HCT116 (cell line): ENCODE data around the gene KCNC4.

Experiments used
- EZH2 ChIP-seq: fragments of 200-600 bp; sonication (generic); IDR thresholded peaks from 2 replicates; pipeline ENCODE4 v1.6.1; 2017; ENCODE audit warnings: antibody characterized with exemption, mixed run types
- POLR2A ChIP-seq: IDR thresholded peaks from 2 replicates; pipeline ENCODE4 v1.7.0; 2011; ENCODE audit warnings: borderline replicate concordance; ENCODE audit not compliant: insufficient read depth, insufficient read length; ENCODE audit errors: extremely low read depth
- POLR2AphosphoS5 ChIP-seq: IDR thresholded peaks from 2 replicates; pipeline ENCODE4 v1.6.1; 2011; ENCODE audit warnings: mild to moderate bottlenecking, low read depth, low read length, moderate library complexity
- RAD21 ChIP-seq: IDR thresholded peaks from 2 replicates; pipeline ENCODE4 v1.6.1; 2012; ENCODE audit warnings: low read depth, mild to moderate bottlenecking
- SP1 ChIP-seq: IDR thresholded peaks from 2 replicates; pipeline ENCODE4 v1.6.1; 2012; ENCODE audit warnings: low read depth
- TCF7L2 ChIP-seq: IDR thresholded peaks from 2 replicates; pipeline ENCODE4 v1.7.0; 2011; ENCODE audit warnings: borderline replicate concordance, inconsistent platforms; ENCODE audit not compliant: insufficient read depth, insufficient read length; ENCODE audit errors: extremely low read depth
- YY1 ChIP-seq: IDR thresholded peaks from 2 replicates; pipeline ENCODE4 v1.6.1; 2011; ENCODE audit warnings: low read length, low read depth, moderate library complexity, mild to moderate bottlenecking; ENCODE audit not compliant: insufficient replicate concordance; ENCODE audit errors: extremely low read depth
- TF ChIP-seq, protein P1 (sequence below), 3 experiments: fragments of 200-600 bp in 1 of 3; sonication (generic) in 1 of 3; IDR thresholded peaks in 2 of 3; conservative IDR thresholded peaks in 1 of 3; 2 replicates each; pipeline ENCODE4 v1.5.1; 2012 to 2017; ENCODE audit warnings: low read depth in 2 of 3, low read length in 2 of 3, antibody characterized with exemption in 1 of 3, borderline replicate concordance in 1 of 3, control low read depth in 1 of 3, mild to moderate bottlenecking in 1 of 3, mixed read lengths in 1 of 3, mixed run types in 1 of 3, moderate library complexity in 1 of 3; ENCODE audit not compliant: insufficient read depth in 1 of 3

GRCh38 chr1:110242731-110243130 is 32.6 kb downstream of the KCNC4 start:
- no peak for TF ChIP-seq TCF7L2
- TF ChIP-seq, protein P1, sequence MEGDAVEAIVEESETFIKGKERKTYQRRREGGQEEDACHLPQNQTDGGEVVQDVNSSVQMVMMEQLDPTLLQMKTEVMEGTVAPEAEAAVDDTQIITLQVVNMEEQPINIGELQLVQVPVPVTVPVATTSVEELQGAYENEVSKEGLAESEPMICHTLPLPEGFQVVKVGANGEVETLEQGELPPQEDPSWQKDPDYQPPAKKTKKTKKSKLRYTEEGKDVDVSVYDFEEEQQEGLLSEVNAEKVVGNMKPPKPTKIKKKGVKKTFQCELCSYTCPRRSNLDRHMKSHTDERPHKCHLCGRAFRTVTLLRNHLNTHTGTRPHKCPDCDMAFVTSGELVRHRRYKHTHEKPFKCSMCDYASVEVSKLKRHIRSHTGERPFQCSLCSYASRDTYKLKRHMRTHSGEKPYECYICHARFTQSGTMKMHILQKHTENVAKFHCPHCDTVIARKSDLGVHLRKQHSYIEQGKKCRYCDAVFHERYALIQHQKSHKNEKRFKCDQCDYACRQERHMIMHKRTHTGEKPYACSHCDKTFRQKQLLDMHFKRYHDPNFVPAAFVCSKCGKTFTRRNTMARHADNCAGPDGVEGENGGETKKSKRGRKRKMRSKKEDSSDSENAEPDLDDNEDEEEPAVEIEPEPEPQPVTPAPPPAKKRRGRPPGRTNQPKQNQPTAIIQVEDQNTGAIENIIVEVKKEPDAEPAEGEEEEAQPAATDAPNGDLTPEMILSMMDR (IDR thresholded peaks at IDR 0.05 in 2 of 3, conservative IDR thresholded peaks at IDR 0.05 in 1 of 3; ENCODE audit: borderline replicate concordance in 1 of 3, insufficient read depth in 1 of 3, low read depth in 2 of 3, low read length in 2 of 3) = no peak
- TF ChIP-seq POLR2A = no peak
- no peak for TF ChIP-seq SP1
- TF ChIP-seq RAD21 = no peak
- no peak for TF ChIP-seq YY1
- no peak for TF ChIP-seq EZH2
- TF ChIP-seq POLR2AphosphoS5 = no peak
